ENCODE results near the gene RAPGEF1.

Gene RAPGEF1

GRCh38 chr9:131739959-131740648, at the start of gene RAPGEF1:
Gene RAPGEF1, minus strand, starts transcription at chr9:131740076. Its CDS starts 246 bp downstream, at chr9:131739830.
- peak within 1 kb of the TSS; percentile 94 for H3K4me3 Mint-ChIP-seq
- peaks cover 8% of the 10 kb centered on the region for H3K36me3 Mint-ChIP-seq (ENCODE audit: low read depth)
- H3K4me1 Mint-ChIP-seq, result peaks cover 62% of the 10 kb centered on the region
- H3K27ac Mint-ChIP-seq, result peak within 1 kb of the TSS; percentile 90
- H3K27me3 Mint-ChIP-seq, result no peaks in the 10 kb centered on the region
- peak; percentile 82 for ATAC-seq
- no peaks in the 10 kb centered on the region for H3K9me3 Mint-ChIP-seq
- DNase-seq, result peak; percentile 91

GRCh38 chr9:131788851-131789250, 49.0 kb upstream of the RAPGEF1 start:
- no peak overlapping the region for H3K27ac Mint-ChIP-seq
- H3K27me3 Mint-ChIP-seq, result peaks cover 44% of the 10 kb centered on the region
- no peak for ATAC-seq
- no peaks in the 10 kb centered on the region for H3K4me1 Mint-ChIP-seq
- DNase-seq, result no peak
- no peaks in the 10 kb centered on the region for H3K9me3 Mint-ChIP-seq
- H3K36me3 Mint-ChIP-seq (ENCODE audit: low read depth), result no peaks in the 10 kb centered on the region
- H3K4me3 Mint-ChIP-seq, result no peak overlapping the region

- Mint-ChIP-seq H3K27ac (no peak overlapping the region), H3K36me3 (ENCODE audit: low read depth) (no peaks in the 10 kb centered on the region), H3K4me3 (no peak overlapping the region), H3K9me3 (no peaks in the 10 kb centered on the region), H3K27me3 (peaks cover 50% of the 10 kb centered on the region), H3K4me1 (no peaks in the 10 kb centered on the region)
- DNase-seq (no peak), ATAC-seq (no peak)
These were observed 48.0 kb upstream of the RAPGEF1 start for GRCh38 chr9:131787838-131788237.

- Mint-ChIP-seq H3K9me3 (no peaks in the 10 kb centered on the region), H3K27me3 (peaks cover 50% of the 10 kb centered on the region), H3K27ac (no peak overlapping the region), H3K36me3 (ENCODE audit: low read depth) (no peaks in the 10 kb centered on the region), H3K4me1 (peaks cover 6% of the 10 kb centered on the region), H3K4me3 (no peak overlapping the region)
- ATAC-seq (no peak), DNase-seq (no peak)
These were observed 45.0 kb upstream of the RAPGEF1 start for GRCh38 chr9:131784748-131785501.

- Mint-ChIP-seq H3K27me3 (peaks cover 43% of the 10 kb centered on the region), H3K4me1 (peaks cover 6% of the 10 kb centered on the region), H3K9me3 (no peaks in the 10 kb centered on the region), H3K27ac (no peak overlapping the region), H3K4me3 (no peak overlapping the region), H3K36me3 (ENCODE audit: low read depth) (no peaks in the 10 kb centered on the region)
- ATAC-seq (peak; percentile 49), DNase-seq (no peak)
These were observed 41.2 kb upstream of the RAPGEF1 start for GRCh38 chr9:131781069-131781468.

- DNase-seq, result peak; percentile 39
- H3K4me1 Mint-ChIP-seq, result peaks cover 6% of the 10 kb centered on the region
- H3K9me3 Mint-ChIP-seq, result no peaks in the 10 kb centered on the region
- H3K4me3 Mint-ChIP-seq, result no peak overlapping the region
- peaks cover 28% of the 10 kb centered on the region for H3K27me3 Mint-ChIP-seq
- H3K36me3 Mint-ChIP-seq (ENCODE audit: low read depth), result no peaks in the 10 kb centered on the region
- H3K27ac Mint-ChIP-seq, result no peak overlapping the region
- ATAC-seq, result no peak
These were observed 36.6 kb upstream of the RAPGEF1 start for GRCh38 chr9:131776473-131776872.

- H3K4me1 Mint-ChIP-seq, result peaks cover 5% of the 10 kb centered on the region
- peaks cover 29% of the 10 kb centered on the region for H3K27me3 Mint-ChIP-seq
- DNase-seq, result no peak
These were observed 36.2 kb upstream of the RAPGEF1 start for GRCh38 chr9:131776036-131776435.

GRCh38 chr9:131774636-131775035, 34.8 kb upstream of the RAPGEF1 start:
- peaks cover 37% of the 10 kb centered on the region for H3K27me3 Mint-ChIP-seq
- H3K27ac Mint-ChIP-seq, result no peak overlapping the region
- H3K4me3 Mint-ChIP-seq, result no peak overlapping the region
- no peaks in the 10 kb centered on the region for H3K9me3 Mint-ChIP-seq
- DNase-seq (no peak), ATAC-seq (no peak)
- H3K4me1 Mint-ChIP-seq, result no peaks in the 10 kb centered on the region
- H3K36me3 Mint-ChIP-seq (ENCODE audit: low read depth), result no peaks in the 10 kb centered on the region

More at GRCh38 chr9:131776036-131776435, 36.2 kb upstream of the RAPGEF1 start:
- no peak overlapping the region for H3K27ac Mint-ChIP-seq
- no peak overlapping the region for H3K4me3 Mint-ChIP-seq
- ATAC-seq, result no peak
- no peaks in the 10 kb centered on the region for H3K9me3 Mint-ChIP-seq
- no peaks in the 10 kb centered on the region for H3K36me3 Mint-ChIP-seq (ENCODE audit: low read depth)

- ATAC-seq, result no peak
- Mint-ChIP-seq H3K4me1 (no peaks in the 10 kb centered on the region), H3K36me3 (ENCODE audit: low read depth) (no peaks in the 10 kb centered on the region), H3K27me3 (peaks cover 36% of the 10 kb centered on the region), H3K4me3 (no peak overlapping the region), H3K27ac (no peak overlapping the region), H3K9me3 (no peaks in the 10 kb centered on the region)
- DNase-seq, result peak; percentile 32
These were observed 34.1 kb upstream of the RAPGEF1 start for GRCh38 chr9:131773911-131774379.

- no peaks in the 10 kb centered on the region for H3K36me3 Mint-ChIP-seq (ENCODE audit: low read depth)
- no peaks in the 10 kb centered on the region for H3K9me3 Mint-ChIP-seq
- DNase-seq, result no peak
- no peak for ATAC-seq
- no peaks in the 10 kb centered on the region for H3K4me1 Mint-ChIP-seq
- peaks cover 32% of the 10 kb centered on the region for H3K27me3 Mint-ChIP-seq
- H3K4me3 Mint-ChIP-seq, result no peak overlapping the region
- no peak overlapping the region for H3K27ac Mint-ChIP-seq
These were observed 33.1 kb upstream of the RAPGEF1 start for GRCh38 chr9:131772940-131773339.

- no peaks in the 10 kb centered on the region for H3K36me3 Mint-ChIP-seq (ENCODE audit: low read depth)
- no peak overlapping the region for H3K4me3 Mint-ChIP-seq
- peaks cover 24% of the 10 kb centered on the region for H3K27me3 Mint-ChIP-seq
- no peak overlapping the region for H3K27ac Mint-ChIP-seq
- no peaks in the 10 kb centered on the region for H3K4me1 Mint-ChIP-seq
- H3K9me3 Mint-ChIP-seq, result no peaks in the 10 kb centered on the region
- ATAC-seq, result peak; percentile 11
- no peak for DNase-seq
These were observed 31.8 kb upstream of the RAPGEF1 start for GRCh38 chr9:131771646-131772045.

- DNase-seq (no peak), ATAC-seq (no peak)
- Mint-ChIP-seq H3K4me1 (no peaks in the 10 kb centered on the region), H3K4me3 (no peak overlapping the region), H3K9me3 (no peaks in the 10 kb centered on the region), H3K36me3 (ENCODE audit: low read depth) (no peaks in the 10 kb centered on the region), H3K27me3 (peaks cover 29% of the 10 kb centered on the region), H3K27ac (no peak overlapping the region)
These were observed 29.5 kb upstream of the RAPGEF1 start for GRCh38 chr9:131769361-131769760.

GRCh38 chr9:131764568-131764967, 24.7 kb upstream of the RAPGEF1 start:
- Mint-ChIP-seq H3K4me3 (no peak overlapping the region), H3K4me1 (peaks cover 2% of the 10 kb centered on the region), H3K36me3 (ENCODE audit: low read depth) (no peaks in the 10 kb centered on the region), H3K27me3 (peaks cover 6% of the 10 kb centered on the region), H3K27ac (no peak overlapping the region), H3K9me3 (no peaks in the 10 kb centered on the region)
- ATAC-seq (no peak), DNase-seq (no peak)

GRCh38 chr9:131762356-131762932, 22.6 kb upstream of the RAPGEF1 start:
- Mint-ChIP-seq H3K27ac (no peak overlapping the region), H3K9me3 (no peaks in the 10 kb centered on the region), H3K4me3 (no peak overlapping the region), H3K4me1 (peaks cover 12% of the 10 kb centered on the region), H3K36me3 (ENCODE audit: low read depth) (no peaks in the 10 kb centered on the region), H3K27me3 (peaks cover 9% of the 10 kb centered on the region)
- peak; percentile 85 for DNase-seq
- ATAC-seq, result peak; percentile 94
